Mucosa of descending colon (tissue), 3 donors: ENCODE results near the gene SNX8. TPM values are rescaled to one million over a fixed set of nuclear protein-coding genes. Genes with fewer than 3 reads are reported as not detected.

Experiments used
- ATAC-seq: fragments of 200-7000 bp; cut with Tn5 transposase; one replicate; pipeline ENCODE4 v1.9.1; 2020; ENCODE audit warnings: mild to moderate bottlenecking, moderate library complexity
- DNase-seq, 3 donors: peaks; one replicate each; pipeline ENCODE4 v3.0.0-alpha.2; 2020
- H3K36me3 ChIP-seq: fragments of 200-600 bp; one replicate; pipeline ENCODE4 v1.8.0; 2021; ENCODE audit warnings: low read depth, mild to moderate bottlenecking
- H3K4me1 ChIP-seq: fragments of 200-600 bp; one replicate; pipeline ENCODE4 v1.8.0; 2021; ENCODE audit warnings: low read depth, mild to moderate bottlenecking
- H3K4me3 ChIP-seq: fragments of 200-600 bp; one replicate; pipeline ENCODE4 v1.8.0; 2021; ENCODE audit warnings: mild to moderate bottlenecking
- H3K9me3 ChIP-seq: fragments of 200-600 bp; one replicate; pipeline ENCODE4 v1.8.0; 2021; ENCODE audit warnings: mild to moderate bottlenecking
- intact Hi-C, 2 donors: fragments of 100-400 bp; cut with DNase I in 1 of 2; cut with micrococcal nuclease in 1 of 2; formaldehyde crosslinking; loops; one replicate each; pipeline versions ENCODE4 v1.11.0 to v1.11.1; 2022; cut with DNase I, micrococcal nuclease
- total RNA-seq, 3 donors: library from RNA; stranded (reverse); fragmentation: NEBNext Ultra II Directional in 2 of 3; extraction: Animal tissue kit (Norgen Biotek cat#: 25700) in 2 of 3; gene quantifications; one replicate each; pipeline versions ENCODE4 v1.2.1 to v1.2.4, GENCODE V29; 2021 to 2023
- TF ChIP-seq, protein P1 (sequence below): fragments of 200-600 bp; IDR thresholded peaks from one replicate; pipeline ENCODE4 v1.8.0; 2022; ENCODE audit warnings: antibody characterized with exemption, mild to moderate bottlenecking
- donor health status: DM: no; HTN: no; CAD: no; lungs with moderate emphysema.
- donor health status: DM: no; HTN: no; CAD: no.
- donor health status: DM: no; HTN: yes; CAD: no.

SNX8 gene
- total RNA-seq, 3 donors from 2014 or later, result 20.8 to 30.1 (median 23.2) TPM

DNA sequence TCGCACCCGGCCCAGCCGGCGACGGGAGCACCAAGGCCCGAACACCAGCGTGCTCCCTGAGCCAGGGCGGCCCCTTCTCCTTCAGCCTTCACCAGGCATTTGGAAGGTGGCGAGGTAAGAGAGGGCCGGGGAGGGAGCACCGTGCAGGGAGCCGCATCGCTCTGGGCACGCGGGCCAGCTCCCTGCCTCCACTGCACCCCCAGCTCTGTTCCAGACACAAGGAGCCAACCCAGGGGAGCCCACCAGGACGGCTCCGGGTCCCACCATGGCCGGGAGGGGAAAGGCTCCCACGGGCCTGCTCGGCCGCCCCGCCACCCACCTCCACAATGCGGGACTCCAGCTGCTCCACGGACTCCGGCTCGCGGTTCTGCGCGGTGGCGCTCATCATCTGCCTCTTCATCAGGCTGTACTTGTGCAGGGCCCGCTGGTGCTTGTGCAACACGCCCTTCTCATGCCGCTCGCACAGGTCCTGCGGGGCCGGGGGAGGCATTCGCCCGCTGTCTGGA, 57.1 kb downstream of the SNX8 start:
- DNase-seq (no peak), ATAC-seq (no peak)
- Histone ChIP-seq H3K36me3 (no peaks in the 10 kb centered on the region), H3K4me1 (no peaks in the 10 kb centered on the region), H3K9me3 (no peaks in the 10 kb centered on the region), H3K4me3 (no peak overlapping the region)
- TF ChIP-seq, protein P1, sequence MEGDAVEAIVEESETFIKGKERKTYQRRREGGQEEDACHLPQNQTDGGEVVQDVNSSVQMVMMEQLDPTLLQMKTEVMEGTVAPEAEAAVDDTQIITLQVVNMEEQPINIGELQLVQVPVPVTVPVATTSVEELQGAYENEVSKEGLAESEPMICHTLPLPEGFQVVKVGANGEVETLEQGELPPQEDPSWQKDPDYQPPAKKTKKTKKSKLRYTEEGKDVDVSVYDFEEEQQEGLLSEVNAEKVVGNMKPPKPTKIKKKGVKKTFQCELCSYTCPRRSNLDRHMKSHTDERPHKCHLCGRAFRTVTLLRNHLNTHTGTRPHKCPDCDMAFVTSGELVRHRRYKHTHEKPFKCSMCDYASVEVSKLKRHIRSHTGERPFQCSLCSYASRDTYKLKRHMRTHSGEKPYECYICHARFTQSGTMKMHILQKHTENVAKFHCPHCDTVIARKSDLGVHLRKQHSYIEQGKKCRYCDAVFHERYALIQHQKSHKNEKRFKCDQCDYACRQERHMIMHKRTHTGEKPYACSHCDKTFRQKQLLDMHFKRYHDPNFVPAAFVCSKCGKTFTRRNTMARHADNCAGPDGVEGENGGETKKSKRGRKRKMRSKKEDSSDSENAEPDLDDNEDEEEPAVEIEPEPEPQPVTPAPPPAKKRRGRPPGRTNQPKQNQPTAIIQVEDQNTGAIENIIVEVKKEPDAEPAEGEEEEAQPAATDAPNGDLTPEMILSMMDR, result no peak
- intact Hi-C loops, result no loop called here

DNA sequence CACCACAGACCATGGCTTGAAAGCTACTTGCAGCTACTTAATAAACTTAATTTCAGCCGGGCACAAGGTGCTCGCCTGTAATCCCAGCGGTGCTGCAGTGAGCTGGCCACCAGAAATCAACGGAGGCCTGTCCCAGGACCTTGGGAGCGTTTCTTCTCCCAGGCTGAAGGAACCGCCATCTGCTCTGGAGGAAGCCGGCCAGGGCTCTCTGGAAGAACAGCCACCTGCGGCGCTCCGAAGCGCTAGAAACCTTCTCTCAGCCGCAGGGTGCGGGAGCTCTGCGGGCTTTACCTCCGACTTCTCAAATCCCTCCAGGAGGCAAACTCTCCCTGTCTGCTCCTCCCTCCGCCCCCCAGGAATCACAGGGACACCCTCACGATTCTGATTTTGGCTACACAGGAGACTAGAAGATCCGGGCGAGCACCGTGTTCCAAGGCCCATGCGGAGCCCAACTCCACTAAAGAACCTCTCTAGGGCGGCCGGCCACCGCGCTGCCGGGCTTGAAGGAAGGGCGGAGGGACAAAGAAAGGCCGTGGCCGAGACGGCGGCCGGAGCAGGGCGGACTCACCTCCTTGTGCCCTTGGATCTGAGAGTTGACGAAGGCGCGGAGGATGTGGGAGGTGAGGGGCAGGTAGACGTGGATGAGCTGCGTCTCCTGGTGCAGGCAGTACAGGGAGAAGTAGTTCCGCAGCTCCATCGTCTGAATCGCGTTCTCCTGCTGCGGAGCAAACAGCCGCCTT, 57.8 kb downstream of the SNX8 start:
- Histone ChIP-seq H3K36me3 (no peaks in the 10 kb centered on the region), H3K9me3 (no peaks in the 10 kb centered on the region), H3K4me1 (no peaks in the 10 kb centered on the region), H3K4me3 (no peak overlapping the region)
- DNase-seq (no peak), ATAC-seq (no peak)
- intact Hi-C loops, result no loop called here
- TF ChIP-seq, protein P1, result no peak

DNA sequence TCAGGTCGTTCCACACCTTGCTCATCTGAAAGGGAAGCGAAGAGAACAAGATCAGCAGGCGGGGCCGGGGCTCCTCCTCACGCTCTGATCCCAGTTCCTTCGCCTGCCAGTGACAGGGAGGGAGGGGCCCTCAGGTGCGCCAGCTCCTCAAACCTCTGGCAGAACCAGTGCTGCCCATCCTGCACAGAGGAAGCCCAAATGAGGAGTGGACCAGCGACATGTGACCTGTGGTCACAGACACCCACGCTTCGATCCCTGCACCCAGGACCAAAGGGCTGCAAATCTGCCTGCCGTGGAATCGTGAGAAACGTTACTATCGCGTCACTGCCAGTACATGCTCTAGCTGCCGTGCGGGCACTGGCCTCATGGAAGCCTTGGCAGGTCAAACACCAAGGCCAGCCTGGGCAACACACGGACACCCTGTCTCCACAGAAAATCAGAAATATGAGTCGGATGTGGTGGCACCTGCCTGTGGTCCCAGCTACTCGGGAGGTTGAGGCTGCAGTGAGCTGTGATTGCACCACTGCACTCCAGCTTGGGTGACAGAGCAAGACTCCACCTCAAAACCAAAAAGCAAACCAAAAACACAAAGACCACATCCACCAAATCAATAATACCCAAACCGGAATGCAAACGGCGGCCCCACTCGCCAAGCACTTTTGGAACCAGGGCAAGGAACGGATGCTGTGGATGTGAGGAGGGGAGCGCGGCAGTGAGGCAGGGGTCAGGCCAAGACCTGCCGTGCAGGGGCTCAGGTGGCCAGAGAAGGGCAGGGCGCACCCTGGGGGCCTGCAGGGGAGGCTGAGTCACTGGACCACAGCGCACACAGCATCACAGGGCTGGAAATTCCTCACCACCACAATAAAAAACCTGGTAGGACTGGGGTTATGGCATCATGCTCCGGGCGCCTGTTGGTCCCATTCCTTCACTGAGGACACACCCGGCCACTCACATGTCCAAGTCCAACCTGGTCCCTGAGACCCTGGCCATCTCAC, 58.8 kb downstream of the SNX8 start:
- TF ChIP-seq, protein P1, result no peak
- no peak for ATAC-seq
- Histone ChIP-seq H3K36me3 (no peaks in the 10 kb centered on the region), H3K4me3 (no peak overlapping the region), H3K4me1 (no peaks in the 10 kb centered on the region), H3K9me3 (no peaks in the 10 kb centered on the region)
- no peak for DNase-seq
- intact Hi-C loops, result no loop called here

DNA sequence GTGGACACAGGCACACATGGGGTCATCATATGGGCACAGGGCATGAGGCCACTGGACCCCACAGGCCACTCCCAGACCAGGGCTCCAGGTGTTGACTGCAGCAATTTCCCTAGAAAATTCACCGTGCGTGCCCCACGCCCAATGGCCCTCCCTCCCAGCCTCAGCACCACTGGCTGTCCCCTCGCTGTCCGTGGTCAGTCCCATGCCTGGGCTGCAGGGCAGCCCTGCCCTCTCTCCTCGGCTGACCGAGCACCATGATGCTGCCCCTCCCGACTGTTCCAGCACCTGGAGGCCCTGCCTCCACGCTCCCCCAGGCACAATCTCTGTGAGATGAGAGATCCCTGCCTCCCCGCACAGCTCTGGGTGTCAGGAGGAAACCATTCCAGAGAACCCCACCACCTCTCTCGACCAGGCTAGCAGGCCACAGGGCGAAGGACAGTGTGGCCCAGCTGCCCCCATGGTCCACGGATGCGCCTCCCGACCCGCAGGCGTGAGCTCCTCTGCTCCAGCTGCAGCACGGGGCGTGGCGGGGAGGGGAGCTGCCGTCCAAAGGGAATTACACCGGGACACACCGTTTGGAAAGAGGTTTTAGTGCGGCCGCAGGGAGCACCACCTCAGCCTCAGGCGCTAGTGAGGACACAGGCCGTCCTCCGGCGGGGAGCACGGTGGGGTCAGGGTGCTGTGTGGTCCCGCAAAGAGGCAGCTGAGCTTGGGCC, 59.7 kb downstream of the SNX8 start:
- no peak overlapping the region for H3K4me3 ChIP-seq
- TF ChIP-seq, protein P1, result no peak
- DNase-seq, result no peak
- ATAC-seq, result no peak
- no peaks in the 10 kb centered on the region for H3K36me3 ChIP-seq
- no peaks in the 10 kb centered on the region for H3K9me3 ChIP-seq
- intact Hi-C loops, result no loop called here
- H3K4me1 ChIP-seq, result no peaks in the 10 kb centered on the region

DNA sequence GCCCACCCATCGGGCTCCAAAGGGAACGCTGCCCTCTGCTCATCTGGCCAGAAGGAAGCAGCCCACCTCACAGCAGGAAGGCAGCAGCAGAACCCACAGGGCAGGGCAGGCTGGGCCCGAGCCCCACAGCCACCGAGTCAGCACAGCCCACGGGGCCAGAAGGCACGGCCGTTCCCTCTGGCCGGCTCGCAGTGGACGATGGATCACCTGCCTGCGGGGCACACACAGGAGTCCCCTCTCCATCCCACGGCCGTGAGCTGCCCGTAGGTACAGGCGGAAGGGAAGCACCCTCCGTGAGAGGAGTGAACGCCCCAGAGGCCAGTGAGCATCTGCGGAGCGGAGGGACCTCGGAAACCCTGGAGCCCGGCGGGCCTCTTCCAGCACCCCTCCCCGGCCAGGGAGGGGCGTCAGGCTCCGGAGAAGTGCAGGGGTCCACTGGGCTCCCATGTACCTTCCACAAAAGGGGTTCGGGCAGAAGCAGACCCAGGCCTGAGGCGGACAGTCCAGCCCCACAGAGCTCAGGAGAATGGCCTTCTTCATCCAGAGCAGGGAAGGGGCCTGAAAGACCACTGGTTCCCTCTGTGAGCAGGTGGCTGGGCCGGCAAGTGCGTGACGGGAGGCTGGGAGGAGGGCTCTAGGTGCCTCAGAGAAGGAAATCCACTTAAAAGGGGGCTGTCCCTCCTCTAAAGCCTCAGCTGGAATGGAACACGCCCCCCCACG, 60.6 kb downstream of the SNX8 start:
- Histone ChIP-seq H3K4me3 (no peak overlapping the region), H3K36me3 (no peaks in the 10 kb centered on the region)
- TF ChIP-seq, protein P1, result no peak

More for the DNA sequence above, 60.6 kb downstream of the SNX8 start:
- no peak for ATAC-seq
- H3K9me3 ChIP-seq, result no peaks in the 10 kb centered on the region
- intact Hi-C loops, result no loop called here
- DNase-seq, result no peak
- no peaks in the 10 kb centered on the region for H3K4me1 ChIP-seq
